Measurements from ENCODE around the gene AGAP5. TPM values are rescaled to one million over a fixed set of nuclear protein-coding genes. Genes with fewer than 3 reads are reported as not detected.
A peak's percentile ranks its signal among the peaks of the same experiment; 100 is the strongest.

AGAP5 gene
- total and polyA plus RNA-seq, 2 of the 4 experiments (the other 2 are of a cell fraction): 1.8 to 4.1 TPM

GRCh38 chr10:73655990-73656298 is 42.0 kb downstream of the AGAP5 start, which contains the start of gene SYNPO2L:
Gene SYNPO2L, minus strand, starts transcription at chr10:73656029. Its CDS starts 107 bp downstream, at chr10:73655922.
- Histone ChIP-seq H3K27me3 (ENCODE audit: control insufficient read depth, insufficient read depth, low read length) (no peaks in the 10 kb centered on the region), H4K91ac (ENCODE audit: insufficient read depth, low read depth, low read length) (no peak within 1 kb of the TSS), H3K23ac (ENCODE audit: low read depth, low read length) (no peak within 1 kb of the TSS), H3K9me1 (ENCODE audit: insufficient read depth, low read length) (peaks cover 6% of the 10 kb centered on the region), H2BK15ac (ENCODE audit: low read depth, low read length) (no peak within 1 kb of the TSS; the same call in 2 of the 3 replicates), H2AK5ac (ENCODE audit: low read depth, low read length) (peak within 1 kb of the TSS; percentile 78; the same call in 1 of the 2 replicates), H2BK120ac (ENCODE audit: low read depth, low read length) (peak within 1 kb of the TSS; percentile 8; the same call in 1 of the 2 replicates), H3K36me3 (ENCODE audit: control insufficient read depth, insufficient read depth, low read length) (no peaks in the 10 kb centered on the region), H3K9me3 (ENCODE audit: control insufficient read depth, insufficient read depth, low read length) (no peaks in the 10 kb centered on the region), H2AFZ (replicated peaks; ENCODE audit: low read length, poor library complexity) (no peak within 1 kb of the TSS), H4K20me1 (ENCODE audit: insufficient read depth, low read length) (no peaks in the 10 kb centered on the region), H2AK9ac (replicated peaks; ENCODE audit: low read depth, low read length, poor library complexity) (no peak within 1 kb of the TSS), H3K18ac (ENCODE audit: low read depth, low read length) (no peak within 1 kb of the TSS), H3K14ac (replicated peaks; ENCODE audit: low read depth, low read length) (no peak within 1 kb of the TSS), H2BK20ac (ENCODE audit: low read depth, low read length) (no peak within 1 kb of the TSS), H3K4ac (ENCODE audit: low read depth, low read length) (no peak within 1 kb of the TSS), H3K9ac (ENCODE audit: low read depth, low read length) (no peak within 1 kb of the TSS), H4K8ac (ENCODE audit: low read depth in 2 of 2, low read length in 2 of 2) (no peak within 1 kb of the TSS), H4K5ac (ENCODE audit: low read depth, low read length) (no peak within 1 kb of the TSS), H3K79me1 (ENCODE audit: low read depth in 1 of 2, low read length in 2 of 2) (no peaks in the 10 kb centered on the region; a peak in 1 of 4 replicates), H3K4me3 (ENCODE audit: insufficient read depth, low read depth, low read length) (no peak within 1 kb of the TSS), H3K4me1 (ENCODE audit: control insufficient read depth, insufficient read depth, low read length) (peaks cover 5% of the 10 kb centered on the region), H3K56ac (ENCODE audit: extremely low read depth, insufficient read depth, low read length) (no peak within 1 kb of the TSS), H3K27ac (ENCODE audit: insufficient read depth, low read length) (no peak within 1 kb of the TSS), H2BK5ac (ENCODE audit: low read depth, low read length, poor library complexity, severe bottlenecking) (no peak within 1 kb of the TSS), H3K4me2 (ENCODE audit: low read depth, low read length) (no peak within 1 kb of the TSS)
- CTCF ChIA-PET: no interaction called here
- in situ Hi-C loops (cut with MboI; ENCODE audit: low sequenced_read_pairs): no loop called here
- ATAC-seq (ENCODE audit: low read depth): no peak
- WGBS, 2 experiments (ENCODE audit: extremely low coverage in 2 of 2, insufficient read length in 1 of 2): 85% methylated on average over 4 of the region's 5 CpGs; no CpG with 5 or more reads in 1 of the 2 experiments
- POLR2A ChIA-PET (ENCODE audit: unreplicated experiment): no interaction called here
- dilution Hi-C loops (cut with HindIII; ENCODE audit: low sequenced_read_pairs, unreplicated experiment): no loop called here
- no peak for TF ChIP-seq RCOR1 (IDR thresholded peaks at IDR 0.05; ENCODE audit: insufficient replicate concordance, low read length)
- no peak for TF ChIP-seq USF2 (IDR thresholded peaks at IDR 0.05; ENCODE audit: low read depth, low read length)
- intact Hi-C loops (cut with micrococcal nuclease): no loop called here
- no peak for DNase-seq
- no TSS peak for BruUV-seq (replicated peaks)
